HepG2 (cell line): ENCODE results near the gene GOT2. TPM values are rescaled to one million over a fixed set of nuclear protein-coding genes. Genes with fewer than 3 reads are reported as not detected.

ENCODE experiments used
- AFF4 ChIP-seq: sonication (generic); formaldehyde crosslinking; IDR thresholded peaks from 2 replicates; pipeline ENCODE4 v1.4.0; 2020; ENCODE audit warnings: missing genetic modification reagents
- CCAR2 ChIP-seq: fragments of 200-400 bp; formaldehyde crosslinking; optimal IDR thresholded peaks from 2 replicates; pipeline ENCODE3; 2018; ENCODE audit warnings: low read depth, mild to moderate bottlenecking, low read length, moderate library complexity
- FOXO4 ChIP-seq: sonication (generic); formaldehyde crosslinking; conservative IDR thresholded peaks from 2 replicates; pipeline ENCODE4 v1.8.1; 2023; ENCODE audit warnings: missing genetic modification reagents
- GATAD1 ChIP-seq: IDR thresholded peaks from 2 replicates; pipeline ENCODE4 v1.6.1; 2016; ENCODE audit warnings: missing genetic modification reagents, missing compliant biosample characterization
- KLF15 ChIP-seq: sonication (generic); formaldehyde crosslinking; IDR thresholded peaks from 2 replicates; pipeline ENCODE4 v1.8.1; 2023; ENCODE audit warnings: borderline replicate concordance, mild to moderate bottlenecking, inconsistent platforms, missing genetic modification reagents, mixed read lengths
- MAX ChIP-seq: IDR thresholded peaks from 2 replicates; pipeline ENCODE4 v1.6.1; 2012; ENCODE audit warnings: inconsistent platforms
- NFKBIZ ChIP-seq: IDR thresholded peaks from 2 replicates; pipeline ENCODE4 v1.6.1; 2018; ENCODE audit warnings: missing genetic modification reagents, missing compliant biosample characterization
- PRMT3 ChIP-seq: sonication (generic); formaldehyde crosslinking; IDR thresholded peaks from 2 replicates; pipeline ENCODE4 v1.8.1; 2022; ENCODE audit warnings: low read depth, mild to moderate bottlenecking, moderate library complexity, missing genetic modification reagents, borderline replicate concordance
- RBM22 ChIP-seq: fragments of 200-400 bp; formaldehyde crosslinking; optimal IDR thresholded peaks from 2 replicates; pipeline ENCODE3; 2017; ENCODE audit warnings: mild to moderate bottlenecking, low read length, moderate library complexity
- STAT5B ChIP-seq: sonication (generic); formaldehyde crosslinking; IDR thresholded peaks from 2 replicates; pipeline ENCODE4 v1.4.0; 2020; ENCODE audit warnings: missing genetic modification reagents
- ZBTB34 ChIP-seq: sonication (generic); formaldehyde crosslinking; IDR thresholded peaks from 2 replicates; pipeline ENCODE4 v1.8.0; 2022; ENCODE audit warnings: mild to moderate bottlenecking, missing genetic modification reagents
- ZBTB43 ChIP-seq: sonication (generic); formaldehyde crosslinking; conservative IDR thresholded peaks from 2 replicates; pipeline ENCODE4 v1.4.0; 2020; ENCODE audit warnings: missing genetic modification reagents
- ZNF24 ChIP-seq: fragments of 450-650 bp; IDR thresholded peaks from 2 replicates; pipeline ENCODE4 v1.6.1; 2017; ENCODE audit warnings: antibody characterized with exemption, mild to moderate bottlenecking
- ZNF468 ChIP-seq: sonication (generic); formaldehyde crosslinking; IDR thresholded peaks from 2 replicates; pipeline ENCODE4 v1.8.0; 2022; ENCODE audit warnings: mild to moderate bottlenecking, moderate library complexity, missing genetic modification reagents
- ZNF598 ChIP-seq: sonication (generic); formaldehyde crosslinking; IDR thresholded peaks from 2 replicates; pipeline ENCODE4 v1.5.1; 2020; ENCODE audit warnings: mild to moderate bottlenecking, missing genetic modification reagents, borderline replicate concordance
- ZNF678 ChIP-seq: sonication (generic); formaldehyde crosslinking; IDR thresholded peaks from 2 replicates; pipeline ENCODE4 v1.4.0; 2020; ENCODE audit warnings: mild to moderate bottlenecking, missing genetic modification reagents
- ZNF720 ChIP-seq: sonication (generic); formaldehyde crosslinking; IDR thresholded peaks from 2 replicates; pipeline ENCODE4 v1.4.0; 2020; ENCODE audit warnings: missing genetic modification reagents
- ZNF816 ChIP-seq: sonication (generic); formaldehyde crosslinking; IDR thresholded peaks from 2 replicates; pipeline ENCODE4 v1.8.0; 2022; ENCODE audit warnings: missing genetic modification reagents, mild to moderate bottlenecking, borderline replicate concordance
- ZSCAN5A ChIP-seq: sonication (generic); formaldehyde crosslinking; IDR thresholded peaks from 2 replicates; pipeline ENCODE4 v1.8.0; 2022; ENCODE audit warnings: mild to moderate bottlenecking, missing genetic modification reagents, borderline replicate concordance
- polyA plus RNA-seq, 8 experiments: library from polyadenylated mRNA; depleted of rRNA in 3 of 8; stranded (reverse) in 7 of 8; unstranded in 1 of 8; fragments of >200 nt; fragmentation: Illumina TruSeq in 4 of 8; extraction: Trizol in 4 of 8; gene quantifications; 2 replicates each; pipeline versions ENCODE4 v1.2.1 to v1.2.3, GENCODE V29; 2011 to 2016; ENCODE audit warnings: low read depth in 4 of 8, missing spikeins in 1 of 8, mixed read lengths in 1 of 8; ENCODE audit not compliant: insufficient read depth in 1 of 8
- total RNA-seq, 5 experiments: library from RNA; depleted of rRNA; stranded (reverse); fragments of >200 nt; fragmentation: Illumina TruSeq; extraction: Trizol; gene quantifications; 2 replicates each; pipeline ENCODE4 v1.2.3, GENCODE V29; 2016; ENCODE audit warnings: low read depth in 1 of 5

The GOT2 gene
- total and polyA plus RNA-seq, 2 of the 13 experiments (the other 11 are each of a cell fraction or from before 2014, with no cell fraction given): 32.6 to 121 TPM

GRCh38 chr16:58684354-58685083, 49.6 kb downstream of the GOT2 start, which contains the start of gene SLC38A7 (continued):
- 0 out of 2 replicates have a peak, but pooled peaks have one; percentile 45 for TF ChIP-seq AFF4 (CRISPR knock-in tag)
- TF ChIP-seq ZNF24: no peak
- TF ChIP-seq KLF15 (CRISPR knock-in tag): no peak; the same call in 1 of the 2 replicates
- TF ChIP-seq ZNF468 (CRISPR knock-in tag): no peak
- 0 out of 2 replicates have a peak, but pooled peaks have one; percentile 49 for TF ChIP-seq ZSCAN5A
- peak; percentile 92 for TF ChIP-seq MAX
- TF ChIP-seq ZBTB43 (CRISPR knock-in tag): no peak
- TF ChIP-seq CCAR2: no peak
- 0 out of 2 replicates have a peak, but pooled peaks have one; percentile 54 for TF ChIP-seq FOXO4 (CRISPR knock-in tag)
- TF ChIP-seq GATAD1 (CRISPR knock-in tag): peak; percentile 97
- no peak for TF ChIP-seq RBM22
- no peak for TF ChIP-seq STAT5B
- TF ChIP-seq PRMT3 (CRISPR knock-in tag): no peak
- no peak for TF ChIP-seq ZNF678 (CRISPR knock-in tag)
- no peak for TF ChIP-seq ZNF598 (CRISPR knock-in tag)
- 0 out of 2 replicates have a peak, but pooled peaks have one; percentile 7 for TF ChIP-seq ZNF720 (CRISPR knock-in tag)
- no peak for TF ChIP-seq ZNF816 (CRISPR knock-in tag)
- no peak for TF ChIP-seq ZBTB34 (CRISPR knock-in tag)
- peak; percentile 73 for TF ChIP-seq NFKBIZ (CRISPR knock-in tag)
